SH-SY5Y (cell line): ENCODE data around the gene SEMA3C.

Experiments used
- GATA2 ChIP-seq: IDR thresholded peaks from 2 replicates; pipeline ENCODE4 v1.6.1; 2011; ENCODE audit warnings: mild to moderate bottlenecking, low read depth, low read length
- GATA3 ChIP-seq: IDR thresholded peaks from 2 replicates; pipeline ENCODE4 v1.6.1; 2011; ENCODE audit warnings: low read depth, mild to moderate bottlenecking, low read length, moderate library complexity

SEMA3C gene

DNA sequence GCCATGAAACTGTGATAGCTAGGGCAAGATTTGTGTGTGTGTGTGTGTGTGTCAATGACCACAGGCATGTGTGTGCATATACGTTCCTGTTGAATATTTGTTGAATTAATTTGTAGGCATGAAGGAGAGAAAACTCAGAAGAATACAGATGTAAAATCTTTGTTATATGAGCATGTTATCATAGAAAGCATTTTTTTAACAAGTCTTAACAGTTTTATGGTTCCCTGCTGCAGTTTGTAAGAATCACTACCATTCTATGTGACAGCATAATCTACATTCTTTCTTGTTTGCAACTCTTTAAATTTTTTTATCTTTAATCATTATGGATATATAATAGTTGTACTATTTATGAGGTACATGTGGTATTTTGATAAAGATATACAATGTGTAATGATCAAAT is 150.1 kb downstream of the SEMA3C start:
- no peak for TF ChIP-seq GATA3
- no peak for TF ChIP-seq GATA2

DNA sequence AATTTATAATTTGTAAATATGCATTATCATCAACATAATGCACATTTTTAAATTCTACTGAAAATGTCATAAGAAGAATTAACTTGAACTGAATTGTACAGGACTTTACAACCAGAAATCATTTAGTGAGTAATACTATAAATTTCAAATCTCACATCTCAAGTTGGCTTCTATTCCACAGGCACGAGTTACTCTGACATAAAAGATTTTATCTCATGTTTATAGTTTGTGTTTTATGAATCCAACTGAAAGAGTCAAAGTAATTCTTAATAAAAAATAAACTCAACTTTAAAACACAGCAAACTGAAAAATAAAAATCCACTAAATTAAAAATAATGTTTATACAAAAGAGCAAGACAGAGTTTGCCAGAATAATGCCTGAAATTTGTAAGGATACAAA is 151.2 kb downstream of the SEMA3C start:
- no peak for TF ChIP-seq GATA2
- no peak for TF ChIP-seq GATA3

DNA sequence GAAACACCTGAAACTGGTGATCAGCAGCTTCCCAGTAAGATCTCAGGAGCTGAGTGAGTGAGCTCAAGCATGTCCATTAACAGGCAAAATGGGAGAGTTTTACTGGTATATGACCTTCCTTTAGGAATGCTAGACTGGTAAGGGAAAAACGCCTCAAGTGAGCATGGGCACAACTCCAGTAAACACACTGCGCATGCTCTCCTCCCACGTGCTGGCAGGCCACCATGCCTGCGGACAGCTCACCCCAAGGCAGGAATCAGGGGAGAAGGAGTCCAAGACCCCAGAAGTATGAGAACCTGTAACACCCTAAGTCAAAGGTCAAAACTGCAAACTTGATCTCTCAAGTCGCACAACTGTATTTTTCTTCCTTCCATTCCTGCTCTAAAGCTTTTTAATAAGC is 152.1 kb downstream of the SEMA3C start:
- TF ChIP-seq GATA2 (no peak), GATA3 (no peak)

DNA sequence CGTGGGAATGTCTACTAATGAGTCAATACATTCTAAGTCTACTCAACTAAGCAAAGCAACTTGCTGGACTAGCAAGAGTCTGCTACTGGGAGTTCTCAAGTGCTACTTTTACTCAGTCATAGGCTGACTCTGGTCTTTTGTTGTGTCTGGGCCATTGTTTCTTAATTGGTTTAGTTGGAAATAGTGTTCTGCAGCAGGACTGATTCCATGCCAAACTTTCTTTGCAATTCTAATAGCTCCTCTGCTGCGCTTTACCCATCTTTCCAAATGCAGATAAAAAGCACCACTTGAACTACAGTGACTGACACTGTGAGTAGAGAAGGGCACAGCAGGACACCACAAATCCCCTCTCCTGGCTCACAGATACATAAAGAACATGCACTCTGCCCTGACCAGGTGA is 154.7 kb downstream of the SEMA3C start:
- no peak for TF ChIP-seq GATA2

DNA sequence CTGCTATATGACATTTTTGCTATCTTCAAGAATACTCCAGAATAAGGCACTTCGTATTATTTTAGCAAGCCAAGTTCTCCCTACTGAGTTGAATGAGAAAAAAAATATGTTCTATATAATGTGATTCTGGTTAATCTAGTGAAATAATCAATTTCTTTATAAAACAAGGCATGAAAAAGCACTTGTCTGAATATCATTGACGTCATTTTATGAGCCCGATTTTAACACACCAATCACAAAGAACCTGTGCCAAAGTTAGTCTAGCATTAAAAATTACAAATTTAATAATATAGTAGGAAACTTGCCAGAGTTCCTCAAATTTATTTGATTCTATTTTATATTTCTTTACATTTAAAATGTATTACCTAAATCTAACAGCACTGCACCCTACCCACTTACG is 155.1 kb downstream of the SEMA3C start:
- no peak for TF ChIP-seq GATA2
- no peak for TF ChIP-seq GATA3

DNA sequence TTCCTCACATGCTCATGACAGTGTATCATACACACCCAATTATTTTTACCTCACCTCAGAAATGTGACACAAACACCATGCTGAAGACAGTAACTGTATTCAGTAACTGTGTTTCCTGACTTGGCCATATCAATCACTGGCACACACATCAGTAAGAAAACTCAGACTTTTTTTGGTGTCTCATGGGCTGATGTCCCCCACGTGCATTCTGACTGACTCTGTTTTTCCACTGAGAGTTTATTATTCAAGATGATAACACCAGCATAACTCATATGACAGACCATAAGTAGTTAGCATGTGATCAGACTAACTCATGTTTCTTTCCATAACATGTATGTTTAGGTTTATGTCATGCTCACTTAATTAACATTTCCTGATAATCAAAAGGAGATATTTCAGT is 155.6 kb downstream of the SEMA3C start:
- TF ChIP-seq GATA3 (no peak), GATA2 (no peak)

DNA sequence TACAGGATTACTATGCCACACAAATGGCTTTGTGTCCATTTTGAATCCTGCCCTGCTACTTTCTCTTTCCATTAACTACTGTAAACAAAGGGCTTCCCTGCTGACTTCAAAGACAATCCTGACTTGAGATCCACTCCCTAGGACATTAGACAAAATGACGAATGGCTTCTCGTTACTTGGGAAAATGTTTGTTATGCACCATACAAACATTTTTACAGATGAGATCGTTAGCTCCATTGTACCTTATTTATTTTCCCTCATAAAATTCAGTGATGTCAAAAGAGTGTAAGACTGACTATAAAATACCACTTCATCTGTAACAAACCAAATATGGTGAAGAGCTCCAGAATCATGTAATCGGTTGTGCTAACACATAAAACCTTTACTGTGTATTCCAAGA is 158.6 kb downstream of the SEMA3C start:
- TF ChIP-seq GATA3 (no peak), GATA2 (no peak)

DNA sequence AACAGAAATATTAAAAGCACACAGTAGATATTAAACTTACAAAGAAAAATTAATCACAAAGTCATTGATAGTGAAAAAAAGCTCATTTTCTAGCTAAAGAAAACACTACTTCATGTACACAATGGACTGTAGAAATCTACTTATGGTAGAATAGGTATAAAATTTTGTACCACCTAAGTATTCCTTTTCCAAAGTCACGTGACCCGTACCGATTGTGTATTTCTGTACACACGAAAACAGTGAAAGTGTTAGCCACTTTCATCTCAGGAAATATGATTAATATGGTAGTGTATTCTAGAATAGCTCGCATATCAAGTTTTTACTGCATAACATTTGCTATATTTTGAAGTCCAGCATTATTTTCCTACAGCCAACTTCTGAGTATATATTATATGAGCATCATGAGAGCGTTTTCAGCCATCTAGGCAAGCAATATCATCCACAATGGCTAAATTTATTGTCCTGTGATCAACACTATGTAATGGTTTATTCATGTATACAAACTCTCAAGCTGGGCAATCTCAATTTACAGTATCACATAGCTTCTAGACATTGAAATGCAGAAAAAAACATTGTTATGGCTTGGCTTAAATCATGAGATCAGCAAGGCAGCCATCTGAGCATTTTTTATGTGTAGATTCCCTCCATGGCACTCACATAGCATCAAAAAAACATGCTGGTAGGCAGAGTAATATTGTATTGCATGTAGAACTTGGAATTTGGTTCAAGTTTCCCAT is 165.7 kb downstream of the SEMA3C start:
- TF ChIP-seq GATA3 (no peak), GATA2 (no peak)

DNA sequence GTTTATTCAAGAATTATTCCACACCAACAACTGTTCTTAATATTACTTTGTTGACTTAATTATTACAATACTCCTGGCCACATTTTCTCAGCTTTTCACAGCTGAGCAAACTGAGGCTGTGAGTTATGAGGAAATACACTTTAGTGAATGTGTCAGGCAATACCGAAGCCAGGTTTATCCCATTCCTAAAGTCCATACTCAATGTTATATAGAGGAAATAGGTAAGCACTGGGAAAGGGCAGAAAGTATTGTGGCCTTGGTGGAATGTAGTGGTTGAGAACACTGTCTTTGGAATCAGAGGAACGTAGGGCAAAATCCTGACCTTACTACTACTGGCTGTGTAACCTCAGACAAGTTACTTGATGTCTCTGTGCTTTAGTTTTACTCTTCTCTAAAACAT is 169.6 kb downstream of the SEMA3C start:
- no peak for TF ChIP-seq GATA2
- no peak for TF ChIP-seq GATA3

DNA sequence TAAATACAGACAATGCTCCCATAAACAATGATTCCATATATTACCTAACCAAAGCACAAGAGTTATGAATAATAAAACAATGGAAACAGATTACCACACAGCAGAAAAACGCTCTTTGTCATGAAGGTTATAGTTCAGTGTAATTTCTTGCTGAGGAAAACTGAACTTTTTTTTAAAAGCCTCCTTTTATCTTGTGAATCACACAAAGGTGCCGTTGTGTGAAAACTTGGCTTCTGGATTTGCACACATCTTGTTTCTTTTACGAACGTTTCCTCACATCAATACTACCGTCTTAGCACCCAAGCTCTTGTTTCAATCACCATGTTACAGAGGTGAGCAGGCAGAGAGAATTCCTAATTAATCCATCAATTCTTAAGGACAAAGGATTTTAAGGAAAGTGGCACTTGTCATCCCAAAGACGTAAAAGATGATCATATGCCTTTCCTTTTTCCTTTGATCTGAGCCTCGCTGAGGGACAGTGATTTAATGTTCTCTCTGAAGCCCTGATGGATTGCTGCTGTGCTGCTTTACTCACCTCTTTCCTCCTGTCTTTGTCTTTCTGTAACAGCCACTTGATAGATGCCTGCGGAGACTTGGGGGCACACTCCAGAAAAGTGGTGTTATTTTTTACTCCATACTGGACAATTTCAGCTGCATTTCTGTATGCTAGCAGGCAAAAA is 170.3 kb downstream of the SEMA3C start:
- no peak for TF ChIP-seq GATA3
- no peak for TF ChIP-seq GATA2

DNA sequence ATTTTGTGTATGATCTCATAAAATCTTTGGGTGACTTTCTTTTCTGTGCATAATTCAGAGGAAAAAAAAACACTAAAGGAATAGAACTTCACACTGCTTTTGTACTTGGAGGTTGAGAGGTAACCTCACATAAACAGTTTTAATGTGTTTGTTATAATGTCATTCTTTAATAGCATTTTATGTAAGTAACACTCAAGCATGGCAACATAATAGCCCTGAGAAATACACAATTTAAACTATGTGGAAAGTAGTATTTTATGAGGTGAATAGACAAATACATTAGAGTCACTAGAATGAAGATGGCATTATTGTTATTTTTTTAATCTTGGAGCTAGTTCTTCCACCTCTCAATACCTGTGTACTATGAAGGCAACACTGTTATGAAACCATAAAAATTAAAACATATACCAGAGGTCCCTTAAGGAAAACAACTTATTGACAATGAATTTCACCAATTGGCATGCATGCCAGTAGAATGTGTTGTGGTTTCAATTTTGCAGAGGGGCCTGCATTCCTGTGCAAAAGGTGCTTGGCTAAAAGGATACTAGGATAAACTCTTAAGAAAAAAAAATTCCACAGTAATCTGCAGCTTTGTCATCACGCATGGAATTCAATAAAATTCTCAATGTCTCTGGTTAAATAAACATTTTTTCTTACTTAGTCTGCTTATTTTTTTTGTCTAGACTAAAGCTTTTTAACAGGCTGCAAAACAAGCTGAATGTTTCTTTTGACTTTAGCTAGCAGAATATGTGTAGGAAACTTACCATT is 177.9 kb downstream of the SEMA3C start:
- TF ChIP-seq GATA3 (no peak), GATA2 (no peak)

DNA sequence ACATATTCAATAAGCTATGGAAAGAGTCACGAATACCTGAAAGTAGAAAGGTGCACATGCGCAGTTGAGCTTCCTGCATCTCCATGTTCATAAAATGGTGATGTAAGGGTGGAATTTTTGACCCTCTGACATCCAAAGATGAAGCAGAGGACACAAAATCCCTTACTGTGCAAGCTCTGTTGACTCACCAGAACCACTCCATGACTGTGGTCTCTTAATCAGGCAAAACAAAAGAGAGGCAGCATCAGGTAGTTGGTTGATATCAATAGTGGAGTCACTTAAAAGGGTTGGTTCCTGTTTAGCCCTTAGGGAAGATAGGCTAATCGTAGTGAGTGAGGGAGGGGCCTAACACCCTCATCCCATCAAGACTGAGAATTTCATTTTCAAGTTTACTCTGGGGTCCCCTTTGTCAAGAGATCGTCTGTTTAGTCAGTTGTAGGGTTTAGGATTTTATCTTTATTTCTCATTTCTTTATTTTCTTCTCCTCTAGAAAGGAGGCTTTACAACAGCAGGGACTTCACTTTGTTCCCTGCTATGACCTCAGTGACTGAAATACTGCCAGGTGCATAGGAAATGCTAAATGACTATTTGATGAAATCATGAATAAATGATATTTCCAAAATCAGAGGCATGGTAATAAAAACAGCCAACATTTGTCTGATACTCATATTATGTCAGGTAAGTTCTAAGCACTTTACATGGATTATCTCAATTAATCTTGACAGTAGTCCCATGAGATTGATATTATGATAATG is 182.3 kb downstream of the SEMA3C start:
- no peak for TF ChIP-seq GATA3
- no peak for TF ChIP-seq GATA2

DNA sequence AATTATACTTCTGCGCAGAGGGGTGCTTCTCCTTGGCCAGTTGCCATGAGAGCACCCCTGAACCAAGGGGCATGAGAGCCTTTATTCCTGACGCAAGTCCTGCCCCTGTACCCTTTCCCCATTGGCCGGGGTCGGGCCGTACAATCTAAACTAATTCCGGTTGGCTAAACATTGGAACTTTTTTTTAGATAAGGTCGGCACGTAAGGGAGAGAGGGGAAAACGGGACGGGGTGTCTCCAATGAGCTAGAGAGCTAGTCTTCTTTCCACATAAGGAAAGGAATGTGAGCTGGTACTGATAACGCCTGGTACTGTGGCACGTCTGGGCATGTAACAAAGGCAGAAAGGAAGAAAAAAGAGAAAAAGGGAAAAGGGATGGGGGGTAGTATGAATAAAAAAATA is 183.5 kb downstream of the SEMA3C start:
- TF ChIP-seq GATA2, result no peak
- no peak for TF ChIP-seq GATA3

DNA sequence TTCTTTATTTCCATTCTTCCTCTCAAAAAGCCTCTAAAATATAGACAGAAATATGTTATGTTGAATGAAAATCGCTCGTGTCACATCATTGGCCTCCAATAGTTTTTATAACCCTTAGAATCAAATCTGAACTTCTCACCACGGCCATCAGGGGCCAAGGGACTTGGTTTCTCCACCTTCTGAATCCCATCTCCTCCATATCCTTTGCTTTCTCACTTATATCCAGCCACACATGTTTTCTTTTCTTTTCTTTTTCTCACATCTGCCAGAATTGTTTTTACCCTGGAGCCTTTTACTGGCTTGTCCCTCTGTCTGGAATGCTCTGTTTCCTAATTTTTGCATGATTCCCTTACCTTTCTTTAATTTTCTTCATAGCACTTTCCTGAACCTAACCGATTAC is 184.8 kb downstream of the SEMA3C start:
- TF ChIP-seq GATA3 (no peak), GATA2 (no peak)

DNA sequence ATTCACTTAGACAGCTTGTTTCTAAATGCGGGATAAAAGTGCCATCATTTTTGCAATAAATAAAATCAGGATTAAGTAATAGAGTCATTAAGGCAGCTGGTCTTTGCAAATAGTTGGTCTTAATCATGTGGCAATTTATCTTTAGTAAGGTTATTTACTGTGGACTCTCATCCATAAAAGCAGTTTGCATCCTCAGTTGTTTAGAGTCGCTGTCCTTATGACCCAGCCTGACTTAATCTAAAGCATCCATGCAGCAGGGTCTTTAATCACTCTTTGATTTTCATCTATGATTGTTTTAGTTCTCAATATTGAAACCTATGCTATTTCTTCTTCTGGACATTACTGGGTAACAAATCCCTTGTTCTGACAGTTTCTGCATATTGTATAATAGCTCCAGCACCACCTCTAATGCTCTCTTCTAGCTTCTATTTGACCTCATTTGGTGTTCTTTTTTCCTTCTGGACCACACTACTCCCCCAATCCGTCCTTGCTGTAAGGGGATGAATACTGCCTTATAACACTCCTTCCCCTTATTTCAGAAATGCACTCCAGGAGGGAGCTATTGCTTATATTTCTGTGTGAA is 185.4 kb downstream of the SEMA3C start:
- no peak for TF ChIP-seq GATA3
- TF ChIP-seq GATA2, result no peak
